ENCODE results near the gene GRK4.
"Not testable (repeated sequence)": the region's sequence is repeated elsewhere in the genome, so short reads cannot be mapped to it uniquely, and the experiment has no call there.

Gene GRK4

DNA sequence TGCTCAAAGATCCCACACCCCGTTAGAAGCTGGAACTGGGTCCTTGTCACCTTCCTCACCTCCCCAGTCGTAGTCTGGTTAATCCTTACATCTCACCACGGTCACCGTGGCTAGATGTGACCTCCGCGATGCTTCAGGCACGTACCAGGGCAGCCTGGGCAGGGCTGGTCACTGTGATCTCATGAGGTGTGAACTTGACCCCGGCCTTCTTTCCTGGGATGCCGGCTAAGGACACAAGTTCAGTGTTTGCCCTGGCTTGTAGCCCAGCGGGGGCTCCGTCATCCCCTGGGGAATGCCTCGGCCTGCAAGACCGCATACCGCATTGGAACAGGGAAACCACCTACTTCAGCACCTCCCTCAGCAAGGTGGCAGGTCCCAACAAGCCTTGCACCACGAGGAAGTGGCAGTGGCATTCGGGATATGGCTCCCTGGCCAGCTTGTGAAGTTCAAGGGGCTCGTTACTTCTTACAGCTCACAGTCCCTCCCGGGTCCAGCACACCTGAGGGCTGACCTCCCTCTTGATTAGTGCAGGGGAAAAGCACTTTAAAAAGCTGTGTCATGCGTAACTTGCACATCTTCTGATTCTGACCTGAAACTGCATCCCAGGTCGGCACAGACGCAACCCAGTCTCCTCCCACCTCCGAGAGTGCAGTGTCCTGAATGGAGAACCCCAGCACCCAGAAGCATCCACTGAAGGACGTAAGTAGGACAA is 26.1 kb upstream of the GRK4 start:
- H3K4me3 ChIP-seq (ENCODE audit: low read depth, low read length) = no peak overlapping the region
- peak; percentile 45 for DNase-seq (ENCODE audit: low read depth)
- TF ChIP-seq, protein P1, sequence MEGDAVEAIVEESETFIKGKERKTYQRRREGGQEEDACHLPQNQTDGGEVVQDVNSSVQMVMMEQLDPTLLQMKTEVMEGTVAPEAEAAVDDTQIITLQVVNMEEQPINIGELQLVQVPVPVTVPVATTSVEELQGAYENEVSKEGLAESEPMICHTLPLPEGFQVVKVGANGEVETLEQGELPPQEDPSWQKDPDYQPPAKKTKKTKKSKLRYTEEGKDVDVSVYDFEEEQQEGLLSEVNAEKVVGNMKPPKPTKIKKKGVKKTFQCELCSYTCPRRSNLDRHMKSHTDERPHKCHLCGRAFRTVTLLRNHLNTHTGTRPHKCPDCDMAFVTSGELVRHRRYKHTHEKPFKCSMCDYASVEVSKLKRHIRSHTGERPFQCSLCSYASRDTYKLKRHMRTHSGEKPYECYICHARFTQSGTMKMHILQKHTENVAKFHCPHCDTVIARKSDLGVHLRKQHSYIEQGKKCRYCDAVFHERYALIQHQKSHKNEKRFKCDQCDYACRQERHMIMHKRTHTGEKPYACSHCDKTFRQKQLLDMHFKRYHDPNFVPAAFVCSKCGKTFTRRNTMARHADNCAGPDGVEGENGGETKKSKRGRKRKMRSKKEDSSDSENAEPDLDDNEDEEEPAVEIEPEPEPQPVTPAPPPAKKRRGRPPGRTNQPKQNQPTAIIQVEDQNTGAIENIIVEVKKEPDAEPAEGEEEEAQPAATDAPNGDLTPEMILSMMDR (IDR thresholded peaks at IDR 0.05; ENCODE audit: low read depth, low read length) = no peak
- peak; percentile 18 for TF ChIP-seq POLR2A (IDR thresholded peaks at IDR 0.05; ENCODE audit: extremely low read depth, insufficient read length)
- no peak for TF ChIP-seq MYC (IDR thresholded peaks at IDR 0.05; ENCODE audit: low read depth, low read length)
- TF ChIP-seq MAX (IDR thresholded peaks at IDR 0.05; ENCODE audit: low read depth, low read length) = no peak

- no peak for DNase-seq (ENCODE audit: low read depth)
Observed at GRCh38 chr4:2937986-2938385, 25.4 kb upstream of the GRK4 start.

GRCh38 chr4:2938411-2938810 is 25.0 kb upstream of the GRK4 start:
- not testable (repeated sequence) for H3K4me3 ChIP-seq (ENCODE audit: low read depth, low read length)

More at GRCh38 chr4:2937986-2938385, 25.4 kb upstream of the GRK4 start:
- no peak overlapping the region for H3K4me3 ChIP-seq (ENCODE audit: low read depth, low read length)
- TF ChIP-seq, protein P1 (IDR thresholded peaks at IDR 0.05; ENCODE audit: low read depth, low read length) = no peak
- TF ChIP-seq MYC (IDR thresholded peaks at IDR 0.05; ENCODE audit: low read depth, low read length) = no peak
- TF ChIP-seq MAX (IDR thresholded peaks at IDR 0.05; ENCODE audit: low read depth, low read length) = no peak
- TF ChIP-seq POLR2A (IDR thresholded peaks at IDR 0.05; ENCODE audit: extremely low read depth, insufficient read length) = no peak

DNA sequence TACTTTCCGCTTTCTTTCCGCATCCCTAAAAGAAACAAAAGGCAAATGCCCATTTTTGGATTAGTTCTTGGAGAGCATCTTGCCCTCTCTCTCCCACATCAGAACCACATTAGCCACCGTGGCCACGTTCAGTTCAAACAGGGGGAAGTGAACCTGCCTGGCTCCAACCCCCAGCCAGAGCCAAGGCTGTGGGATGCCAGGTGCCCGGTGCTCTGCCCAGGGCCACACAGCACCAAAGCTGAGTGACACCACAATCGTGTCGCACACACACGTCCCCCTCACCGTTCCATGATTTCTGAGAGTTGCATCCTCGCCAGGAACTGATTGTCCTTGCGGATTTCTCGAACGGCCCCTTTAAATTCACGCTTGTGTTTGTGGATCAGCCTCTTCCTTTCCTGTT is 24.5 kb upstream of the GRK4 start:
- no peak overlapping the region for H3K4me3 ChIP-seq (ENCODE audit: low read depth, low read length)
- TF ChIP-seq POLR2A (IDR thresholded peaks at IDR 0.05; ENCODE audit: extremely low read depth, insufficient read length) = no peak
- TF ChIP-seq, protein P1 (IDR thresholded peaks at IDR 0.05; ENCODE audit: low read depth, low read length) = no peak
- TF ChIP-seq MYC (IDR thresholded peaks at IDR 0.05; ENCODE audit: low read depth, low read length) = no peak
- no peak for TF ChIP-seq MAX (IDR thresholded peaks at IDR 0.05; ENCODE audit: low read depth, low read length)
- DNase-seq (ENCODE audit: low read depth) = peak; percentile 29

More at GRCh38 chr4:2938411-2938810, 25.0 kb upstream of the GRK4 start:
- DNase-seq (ENCODE audit: low read depth) = peak; percentile 8

- no peak overlapping the region for H3K4me3 ChIP-seq (ENCODE audit: low read depth, low read length)
- DNase-seq (ENCODE audit: low read depth) = peak; percentile 36
- TF ChIP-seq, protein P1 (IDR thresholded peaks at IDR 0.05; ENCODE audit: low read depth, low read length) = no peak
- TF ChIP-seq MAX (IDR thresholded peaks at IDR 0.05; ENCODE audit: low read depth, low read length) (no peak), POLR2A (IDR thresholded peaks at IDR 0.05; ENCODE audit: extremely low read depth, insufficient read length) (no peak), MYC (IDR thresholded peaks at IDR 0.05; ENCODE audit: low read depth, low read length) (no peak)
Observed at GRCh38 chr4:2939383-2940243, 23.8 kb upstream of the GRK4 start.

Measured in NB4 (cell line).